T-helper 9 cell (primary cell): ENCODE data around the gene BHLHE23.

Experiments
- DNase-seq: peaks from one replicate; pipeline ENCODE4 v3.0.0-alpha.2; 2020
- total RNA-seq, 2 donors: gene quantifications; one replicate each; lab custom pipeline; 2026; lab: John Stamatoyannopoulos, UW

BHLHE23 gene
- 0 reads per million in 2 donors for total RNA-seq

DNA sequence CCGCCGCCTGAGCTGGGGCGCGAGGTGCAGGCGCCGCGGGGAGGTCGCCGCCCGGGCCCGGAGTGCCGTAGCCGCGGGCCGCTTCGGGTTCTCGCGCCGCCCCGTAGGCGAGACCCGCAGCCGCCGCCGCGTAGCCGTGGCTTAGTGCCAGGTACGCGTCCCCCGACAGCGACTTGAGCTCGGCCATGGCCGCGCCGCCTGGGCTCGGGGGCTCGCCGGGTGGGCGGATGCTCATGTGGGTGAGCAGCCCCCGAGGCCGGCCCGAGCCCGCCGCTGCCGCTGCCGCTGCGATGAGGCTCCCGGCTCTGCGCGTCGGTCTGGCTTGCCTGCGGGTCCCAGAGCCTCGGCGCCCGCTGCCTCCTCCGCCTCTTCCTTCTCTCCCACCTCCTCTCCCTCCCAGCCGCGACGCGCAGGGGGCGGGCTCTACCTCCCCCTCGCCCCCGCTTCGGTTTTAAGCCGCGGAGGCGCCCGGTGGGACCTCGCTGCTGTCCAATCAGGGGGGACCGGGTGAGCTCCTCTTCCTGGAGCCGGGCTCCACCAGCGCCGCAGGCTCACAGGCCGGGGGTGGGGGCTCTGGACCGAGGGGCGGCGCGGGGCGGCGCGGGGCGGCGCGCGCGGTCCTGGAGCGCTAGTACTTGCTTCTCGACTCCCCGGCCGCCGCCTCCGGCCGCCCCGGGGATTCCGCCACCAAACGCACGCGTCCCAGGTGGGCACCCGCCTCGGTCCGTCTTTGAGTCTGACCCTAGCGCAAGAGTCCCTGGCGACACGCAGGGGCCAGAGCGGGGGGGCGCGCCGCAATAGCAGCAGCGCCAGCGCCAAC, at the start of gene BHLHE23:
Gene BHLHE23 (minus strand): TSS at position 425 of the 820 bp plus-strand sequence. CDS start 190 bp downstream, at position 235.
- DNase-seq: no peak

DNA sequence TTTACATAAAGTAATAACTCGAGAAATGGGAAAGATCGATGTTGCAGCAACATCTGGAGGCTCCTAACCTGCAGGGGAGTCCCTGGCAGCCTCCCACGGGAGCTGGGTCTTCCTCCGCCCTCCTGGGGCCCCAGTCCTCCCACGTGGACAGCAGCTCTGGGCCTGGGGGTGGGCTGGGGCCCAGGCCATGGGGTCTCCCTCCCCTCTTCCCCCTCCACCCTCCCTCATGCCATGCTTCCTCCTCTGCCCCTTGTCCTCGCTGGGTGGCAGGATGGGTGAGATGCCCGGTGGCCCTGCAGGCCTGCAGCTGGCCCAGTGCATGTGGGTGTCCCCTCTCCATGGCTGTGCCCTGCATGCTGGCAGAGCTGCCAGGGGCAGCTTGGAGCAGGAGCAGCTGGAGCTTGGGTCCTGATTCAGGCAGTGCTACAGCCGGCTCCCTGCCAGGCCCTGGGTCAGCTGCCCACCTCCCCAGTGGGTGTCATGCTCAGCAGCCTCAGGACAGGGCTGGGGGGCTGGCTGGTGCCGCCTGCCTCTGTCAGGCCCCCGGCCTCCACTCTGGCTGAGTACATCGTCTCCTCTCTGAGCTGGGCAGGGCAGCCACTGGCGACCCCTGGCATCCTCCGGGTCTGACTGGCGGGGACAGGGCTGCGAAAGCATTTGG, 48.9 kb upstream of the BHLHE23 start:
- DNase-seq: no peak

DNA sequence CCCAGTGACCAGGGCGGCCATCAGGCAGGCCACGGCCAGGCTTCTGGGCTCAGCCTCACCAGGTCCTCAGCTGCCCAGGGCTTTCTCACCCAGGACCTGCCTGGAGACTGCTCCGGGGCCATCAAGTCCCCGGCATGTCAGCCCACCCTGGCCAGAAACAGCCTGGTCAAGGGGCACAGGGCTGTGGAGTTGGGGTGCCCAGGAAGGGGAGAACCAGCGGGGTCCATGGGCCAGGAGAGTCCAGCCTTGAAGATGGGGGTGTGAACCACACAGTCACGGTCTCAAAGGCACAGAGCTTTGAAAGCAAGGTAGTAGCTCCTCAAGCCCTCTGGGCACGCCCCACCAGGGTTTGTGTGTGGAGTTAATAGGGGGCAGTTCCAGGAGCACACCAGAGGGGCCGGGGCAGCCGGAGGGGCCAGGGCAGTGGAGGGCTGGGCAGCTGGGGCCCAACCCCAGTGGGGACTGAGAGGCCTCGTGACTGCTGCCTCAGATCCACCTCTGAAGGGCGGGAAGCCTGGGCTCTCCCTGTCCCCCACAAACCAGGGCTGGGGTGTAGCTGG, 48.0 kb upstream of the BHLHE23 start:
- no peak for DNase-seq

DNA sequence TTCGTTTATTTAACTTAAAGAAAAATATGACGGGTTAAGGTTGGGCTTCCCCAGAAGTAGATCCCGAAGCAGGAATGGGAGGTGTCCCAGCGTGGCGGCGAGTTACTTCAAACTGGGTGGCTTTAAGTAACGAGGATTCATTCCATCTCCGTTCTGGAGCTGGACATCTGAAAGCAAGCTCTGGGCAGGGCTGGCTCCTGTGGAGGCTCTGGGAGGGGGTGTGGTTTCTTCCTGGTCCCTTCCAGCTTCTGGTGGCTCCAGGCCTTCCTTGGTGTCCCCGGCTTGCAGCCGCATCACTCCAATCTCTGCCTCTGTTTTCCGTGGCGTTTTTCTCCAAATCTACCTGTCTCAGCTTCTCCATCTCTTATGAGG, 47.3 kb upstream of the BHLHE23 start:
- no peak for DNase-seq

DNA sequence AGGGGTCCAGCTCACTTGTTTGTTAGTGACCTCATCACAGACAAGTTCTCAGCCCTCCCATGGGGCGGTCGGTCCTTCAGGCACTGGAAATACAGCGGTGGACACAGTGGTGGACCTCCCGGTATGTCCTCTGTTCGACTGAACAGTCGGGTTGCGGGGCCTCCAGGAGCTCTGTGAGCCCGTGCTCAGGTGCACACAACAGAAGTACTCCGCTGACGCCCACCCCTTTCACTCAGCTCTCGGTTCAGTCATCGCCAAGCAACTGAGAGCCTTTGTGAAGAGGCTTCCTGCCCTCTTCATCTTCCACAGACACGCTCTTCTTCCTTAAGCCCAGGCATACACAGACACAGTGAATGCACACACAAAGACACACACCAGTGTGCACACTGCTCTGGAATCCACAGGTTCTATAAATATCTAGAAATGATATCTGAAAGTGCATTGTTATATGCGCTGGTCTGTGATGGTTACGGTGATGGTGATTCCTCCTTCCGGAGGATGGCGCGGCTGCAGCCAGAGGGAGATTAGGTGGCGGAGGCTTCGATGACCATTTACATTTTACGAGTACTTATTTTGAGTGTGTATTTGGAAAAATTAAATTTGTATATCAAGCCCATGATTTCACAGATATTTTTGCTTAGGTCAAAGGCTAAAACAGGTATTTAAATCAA, 46.8 kb upstream of the BHLHE23 start:
- no peak for DNase-seq

DNA sequence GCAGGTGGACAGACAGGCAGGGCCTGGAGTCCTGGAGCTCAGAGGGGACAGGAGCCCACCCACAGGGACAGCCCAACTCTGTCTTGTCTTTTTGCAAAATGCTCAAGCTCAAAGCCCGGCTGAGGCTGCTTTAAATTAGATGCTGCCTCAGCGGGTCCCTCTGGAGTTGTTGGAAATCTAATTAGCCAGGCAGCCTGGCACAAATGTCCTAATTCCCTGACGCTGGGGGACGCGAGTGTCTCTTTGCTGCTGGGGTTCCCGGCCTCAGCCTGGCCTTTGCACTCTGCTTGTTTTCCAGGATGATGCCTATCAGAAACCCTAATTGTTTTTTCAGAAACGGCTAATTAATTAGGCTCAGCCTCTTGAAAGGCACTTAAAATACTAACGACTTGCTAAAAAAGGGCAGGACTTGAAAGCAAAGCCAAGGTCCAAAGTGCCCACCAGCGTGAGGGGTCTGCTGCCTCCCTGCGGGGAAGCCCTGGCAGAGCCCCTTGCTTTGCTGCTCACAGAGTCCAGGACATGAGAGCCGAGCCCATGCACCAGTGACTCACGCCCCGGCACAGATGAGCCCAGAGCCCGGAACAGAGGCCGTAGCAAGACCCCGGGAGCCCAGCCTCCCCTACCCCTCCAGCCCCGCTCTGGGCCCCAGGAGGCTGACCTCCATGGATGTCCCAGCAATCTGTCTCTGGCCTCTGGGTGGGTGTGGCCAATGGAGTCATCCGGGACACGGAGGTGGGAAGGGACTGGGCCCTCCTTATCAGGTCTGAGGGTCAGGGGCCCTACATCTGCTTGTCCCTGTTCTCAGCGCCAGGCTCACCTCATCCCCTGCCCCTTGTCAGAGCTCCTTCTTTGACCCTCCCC, 46.0 kb upstream of the BHLHE23 start:
- no peak for DNase-seq

DNA sequence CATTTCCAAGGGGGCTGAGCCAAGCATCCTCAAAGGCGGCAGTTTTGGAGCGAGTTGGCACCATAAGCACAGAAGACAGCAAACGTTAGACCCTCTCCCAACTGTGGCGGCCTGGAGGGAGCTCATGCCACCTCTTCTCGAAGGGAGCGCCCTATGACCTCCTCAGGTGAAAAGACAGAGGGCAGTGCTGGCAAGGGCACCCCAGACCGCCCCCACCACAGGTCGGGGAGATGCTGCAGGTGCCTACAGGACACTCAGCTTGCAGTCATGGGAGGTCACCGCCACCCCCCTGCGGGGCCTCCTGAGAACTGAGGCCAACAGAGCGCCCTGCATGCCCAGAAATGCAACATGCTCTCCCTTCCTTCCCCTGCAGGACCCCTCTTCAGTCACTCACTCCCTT, 45.1 kb upstream of the BHLHE23 start:
- no peak for DNase-seq

DNA sequence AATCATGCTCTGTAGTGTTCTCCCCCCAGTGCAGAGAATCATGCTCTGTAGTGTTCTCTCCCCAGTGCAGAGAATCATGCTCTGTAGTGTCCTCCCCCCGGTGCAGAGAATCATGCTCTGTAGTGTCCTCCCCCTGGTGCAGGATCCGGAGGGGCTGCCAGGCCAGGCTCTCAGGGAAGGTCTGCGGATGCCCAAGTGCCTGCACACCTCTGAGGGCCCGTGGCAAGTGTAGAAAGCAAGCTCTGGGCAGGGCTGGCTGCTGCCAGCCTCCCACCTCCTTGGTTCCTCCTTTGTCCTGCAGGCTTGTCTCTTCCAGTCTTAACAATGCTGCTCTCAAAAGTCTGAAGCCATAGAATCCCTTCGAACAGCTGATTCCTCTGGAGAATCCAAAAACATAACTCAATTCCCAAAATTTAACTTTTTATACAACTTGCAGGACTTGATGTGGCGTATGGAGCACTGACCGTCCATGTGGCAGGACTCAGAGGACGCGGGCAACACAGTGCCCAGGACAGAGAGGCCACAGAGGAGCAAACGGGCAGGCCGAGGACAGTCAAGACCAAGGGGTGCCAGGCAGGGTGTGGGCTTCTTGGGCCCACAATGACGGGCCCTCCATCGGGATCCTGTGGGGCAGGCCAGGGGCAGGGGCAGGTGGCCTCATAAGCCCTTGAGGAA, 44.6 kb upstream of the BHLHE23 start:
- no peak for DNase-seq

DNA sequence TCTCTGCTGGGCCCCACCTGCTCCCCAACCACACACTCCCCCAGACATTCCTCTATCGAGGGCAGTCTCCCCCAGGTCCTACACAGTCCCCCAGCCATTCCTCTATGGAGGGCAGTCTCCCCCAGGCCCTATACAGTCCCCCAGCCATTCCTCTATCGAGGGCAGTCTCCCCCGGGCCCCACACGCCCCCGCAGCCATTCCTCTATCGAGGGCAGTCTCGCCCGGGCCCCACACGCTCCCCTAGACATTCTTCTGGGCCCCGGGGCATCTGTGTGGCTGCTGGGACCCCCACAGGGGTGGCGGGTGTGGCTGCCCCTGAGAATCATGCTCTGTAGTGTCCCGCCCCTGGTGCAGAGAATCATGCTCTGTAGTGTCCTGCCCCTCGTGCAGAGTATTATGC, 43.6 kb upstream of the BHLHE23 start:
- DNase-seq: no peak

DNA sequence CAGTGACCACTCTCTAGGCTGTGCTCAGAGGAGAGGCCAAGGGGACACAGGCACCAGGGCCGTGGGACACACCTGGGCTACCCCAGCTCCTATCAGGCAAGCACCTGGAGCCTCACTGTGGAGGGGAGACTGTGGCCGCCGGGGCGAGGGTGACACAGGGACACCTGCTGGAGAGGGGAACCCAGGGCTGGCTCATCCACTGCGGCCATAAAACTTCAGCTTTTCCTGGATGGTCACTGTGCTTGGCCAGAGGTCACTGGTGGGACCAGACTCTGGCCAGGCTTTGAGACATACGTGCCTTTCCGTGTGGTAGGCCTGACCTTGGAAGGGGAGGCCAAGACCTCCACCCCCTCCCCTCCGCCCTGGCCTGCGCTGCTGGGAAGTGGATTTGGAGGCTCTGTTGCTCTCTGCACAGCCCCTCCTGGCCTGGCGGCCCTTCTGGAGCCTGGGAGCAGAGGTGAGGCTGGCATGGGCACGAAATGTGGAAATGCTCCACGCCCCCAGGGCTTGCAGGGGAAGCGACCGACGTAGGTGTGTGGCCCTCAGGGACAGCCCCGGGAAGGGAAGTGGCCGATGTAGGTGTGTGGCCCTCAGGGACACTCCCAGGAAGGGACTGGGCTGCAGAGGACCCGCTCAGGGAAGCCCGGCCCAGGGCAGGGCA, 42.9 kb upstream of the BHLHE23 start:
- no peak for DNase-seq

DNA sequence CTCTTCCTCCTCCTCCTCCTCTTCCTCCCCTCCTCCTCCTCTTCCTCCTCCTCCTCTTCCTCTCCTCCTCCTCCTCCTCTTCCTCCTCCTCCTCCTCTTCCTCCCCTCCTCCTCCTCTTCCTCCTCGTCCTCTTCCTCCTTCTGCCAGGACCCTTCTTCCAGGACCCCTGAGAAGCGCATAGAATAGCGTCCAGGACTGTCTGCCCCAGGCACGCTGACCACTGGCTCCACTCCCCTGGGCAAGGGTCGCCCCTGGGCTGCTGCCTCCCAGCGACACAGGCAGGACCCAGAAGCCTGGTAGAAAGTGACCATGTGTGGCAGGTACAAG, 42.4 kb upstream of the BHLHE23 start:
- no peak for DNase-seq

DNA sequence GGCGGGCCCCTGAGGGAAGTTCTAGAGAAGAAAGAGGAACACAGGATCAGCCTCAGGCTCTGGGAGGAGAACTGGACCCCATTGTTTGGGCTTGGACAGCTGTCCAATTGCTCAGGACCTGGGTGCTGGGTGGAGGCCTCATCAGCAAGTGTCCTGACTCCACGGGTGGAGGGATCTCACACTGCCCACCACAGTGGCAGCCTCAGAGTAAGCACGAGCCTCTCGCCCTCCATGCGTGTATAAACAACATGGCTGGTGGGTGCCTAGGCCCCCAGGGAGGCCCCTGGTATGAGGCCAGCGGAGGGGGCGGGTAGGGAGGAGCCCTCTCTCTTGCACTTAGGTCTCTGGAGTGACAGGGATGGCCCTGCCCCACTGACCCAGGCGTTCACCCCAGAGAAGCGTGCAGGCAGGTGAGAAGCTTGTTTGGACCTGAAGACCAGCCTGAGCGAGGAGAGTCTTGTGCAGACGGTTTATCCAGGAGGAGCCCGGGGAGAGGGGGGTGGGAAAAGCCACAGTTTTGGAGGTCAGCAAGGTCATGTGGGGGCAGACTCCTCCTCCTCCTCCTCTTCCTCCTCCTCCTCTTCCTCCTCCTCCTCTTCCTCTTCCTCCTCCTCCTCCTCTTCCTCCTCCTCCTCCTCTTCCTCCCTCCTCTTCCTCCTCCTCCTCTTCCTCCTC, 41.9 kb upstream of the BHLHE23 start:
- no peak for DNase-seq

DNA sequence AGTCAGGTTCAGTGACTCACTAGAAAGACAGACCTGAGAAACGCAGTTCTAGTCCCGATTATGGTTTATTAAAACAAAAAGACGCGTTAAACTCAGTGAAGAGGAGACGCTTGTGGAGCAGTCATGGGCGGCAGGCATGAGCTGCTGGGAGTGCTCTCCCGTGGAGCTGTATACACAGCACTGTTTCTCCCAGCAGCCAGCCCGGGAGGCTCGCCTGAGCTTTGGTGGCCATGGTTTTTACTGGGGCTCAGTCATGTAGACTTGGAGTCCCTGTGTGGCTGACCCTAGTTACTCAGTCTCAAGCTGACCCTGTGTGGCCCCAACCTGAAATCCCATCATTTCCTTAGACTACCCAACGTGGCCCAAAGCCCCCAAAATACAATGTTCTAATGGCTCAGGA, 41.2 kb upstream of the BHLHE23 start:
- DNase-seq: no peak

DNA sequence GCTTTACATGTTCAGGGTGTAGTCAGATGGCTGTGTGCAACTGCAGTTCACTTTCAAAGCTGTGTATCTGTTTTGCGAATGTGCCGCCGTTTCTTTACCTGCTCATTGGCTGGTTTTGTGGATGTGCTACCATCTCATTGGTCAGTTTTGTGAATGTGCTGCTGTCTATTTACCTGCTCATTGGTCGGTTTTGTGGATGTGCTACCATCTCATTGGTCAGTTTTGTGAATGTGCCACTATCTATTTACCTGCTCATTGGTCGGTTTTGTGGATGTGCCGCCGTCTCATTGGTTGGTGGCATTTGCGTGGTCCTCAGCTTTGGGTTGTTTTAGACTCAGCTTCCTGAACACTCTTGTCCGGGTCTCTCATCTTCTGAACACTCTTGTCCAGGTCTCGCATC, 40.5 kb upstream of the BHLHE23 start:
- DNase-seq: no peak

DNA sequence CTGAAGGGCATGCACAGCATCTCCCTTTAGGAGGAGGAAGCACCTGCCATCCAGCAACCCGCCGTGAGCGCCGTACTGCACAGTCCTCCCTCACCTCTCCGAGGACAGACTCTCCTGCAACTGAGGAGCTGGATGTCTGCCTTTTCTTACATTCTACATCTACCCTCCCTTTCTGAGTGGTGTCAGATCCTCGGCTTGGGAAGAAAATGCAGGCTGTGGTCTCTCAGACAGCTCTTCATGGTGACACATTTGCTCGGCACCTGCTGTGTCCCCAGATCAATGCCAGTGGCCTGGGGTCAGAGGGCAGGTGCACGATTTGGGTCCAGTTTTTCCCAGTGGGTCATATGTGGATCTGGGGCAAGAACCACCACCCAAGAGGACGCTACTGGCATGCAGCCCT, 40.1 kb upstream of the BHLHE23 start:
- no peak for DNase-seq

DNA sequence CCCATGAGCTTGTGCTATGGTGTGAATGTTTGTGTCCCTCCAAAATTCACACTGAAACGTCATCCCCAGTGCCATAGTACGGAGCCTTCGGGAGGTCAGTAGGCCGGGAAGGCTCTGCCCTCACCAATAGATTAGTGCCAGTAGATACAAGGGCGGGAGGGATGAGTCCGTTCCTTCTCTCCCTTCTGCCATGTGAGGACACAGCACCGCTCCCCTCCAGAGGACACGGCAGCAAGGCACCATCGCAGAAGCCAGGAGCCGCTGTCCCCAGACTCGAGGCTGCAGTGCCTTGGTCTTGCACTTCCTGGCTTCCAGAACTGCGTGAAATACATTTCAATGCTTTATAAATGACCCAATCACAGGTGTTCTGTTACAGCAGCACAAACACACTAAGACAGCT, 39.2 kb upstream of the BHLHE23 start:
- no peak for DNase-seq

DNA sequence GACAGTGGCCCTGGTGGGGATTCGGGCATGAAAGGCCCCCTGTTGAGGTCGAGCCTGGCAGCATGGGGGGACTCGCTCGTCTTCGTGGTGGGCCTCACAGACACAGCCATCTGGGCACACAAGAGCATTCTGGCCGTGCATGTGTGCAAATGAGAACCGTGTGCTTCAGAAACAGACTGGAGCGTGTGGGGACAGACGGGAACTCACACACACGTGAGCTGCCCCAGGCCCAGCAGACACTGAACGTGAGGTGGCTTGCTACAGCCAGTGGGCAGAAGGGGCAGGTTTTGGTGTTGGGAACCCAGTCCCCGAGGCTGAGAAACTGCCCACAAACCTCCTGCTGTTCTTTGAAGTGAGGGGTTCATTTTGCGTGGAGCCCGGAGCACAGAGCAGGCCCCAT, 38.6 kb upstream of the BHLHE23 start:
- no peak for DNase-seq

DNA sequence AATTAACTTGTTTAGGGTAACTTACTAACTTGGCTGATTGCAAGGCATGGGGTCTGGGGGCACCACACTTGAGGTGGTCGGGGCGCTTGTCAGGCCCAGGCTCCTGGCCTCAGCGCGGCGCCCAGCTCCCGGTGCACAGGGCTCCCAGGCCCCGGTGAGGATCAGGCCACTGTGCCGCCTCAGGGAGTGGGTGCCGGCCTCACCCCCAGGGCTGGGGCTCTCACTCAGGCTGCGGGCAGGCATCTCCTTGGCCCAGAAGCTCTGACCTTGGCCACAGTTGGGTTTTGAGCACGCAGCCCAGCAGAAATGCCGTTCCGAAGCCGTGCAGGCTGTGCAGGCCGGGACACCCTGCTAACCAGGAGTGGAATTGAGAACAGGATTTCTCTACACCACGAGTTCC, 37.8 kb upstream of the BHLHE23 start:
- DNase-seq: no peak

DNA sequence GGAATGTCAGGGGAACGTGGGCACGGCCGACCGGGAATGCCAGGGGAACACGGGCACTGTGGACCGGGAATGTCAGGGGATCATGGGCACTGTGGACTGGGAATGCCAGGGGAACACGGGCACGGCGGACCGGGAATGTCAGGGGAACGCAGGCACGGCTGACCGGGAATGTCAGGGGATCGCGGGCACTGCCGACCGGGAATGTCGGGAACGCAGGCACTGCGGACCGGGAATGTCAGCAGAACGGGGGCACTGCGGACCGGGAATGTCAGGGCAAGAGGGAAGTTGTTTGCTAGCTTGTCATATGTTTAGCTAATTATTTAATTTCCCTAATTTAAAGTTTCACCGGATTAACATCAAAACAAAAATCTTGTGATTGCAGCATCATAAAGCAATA, 37.4 kb upstream of the BHLHE23 start:
- DNase-seq: no peak

DNA sequence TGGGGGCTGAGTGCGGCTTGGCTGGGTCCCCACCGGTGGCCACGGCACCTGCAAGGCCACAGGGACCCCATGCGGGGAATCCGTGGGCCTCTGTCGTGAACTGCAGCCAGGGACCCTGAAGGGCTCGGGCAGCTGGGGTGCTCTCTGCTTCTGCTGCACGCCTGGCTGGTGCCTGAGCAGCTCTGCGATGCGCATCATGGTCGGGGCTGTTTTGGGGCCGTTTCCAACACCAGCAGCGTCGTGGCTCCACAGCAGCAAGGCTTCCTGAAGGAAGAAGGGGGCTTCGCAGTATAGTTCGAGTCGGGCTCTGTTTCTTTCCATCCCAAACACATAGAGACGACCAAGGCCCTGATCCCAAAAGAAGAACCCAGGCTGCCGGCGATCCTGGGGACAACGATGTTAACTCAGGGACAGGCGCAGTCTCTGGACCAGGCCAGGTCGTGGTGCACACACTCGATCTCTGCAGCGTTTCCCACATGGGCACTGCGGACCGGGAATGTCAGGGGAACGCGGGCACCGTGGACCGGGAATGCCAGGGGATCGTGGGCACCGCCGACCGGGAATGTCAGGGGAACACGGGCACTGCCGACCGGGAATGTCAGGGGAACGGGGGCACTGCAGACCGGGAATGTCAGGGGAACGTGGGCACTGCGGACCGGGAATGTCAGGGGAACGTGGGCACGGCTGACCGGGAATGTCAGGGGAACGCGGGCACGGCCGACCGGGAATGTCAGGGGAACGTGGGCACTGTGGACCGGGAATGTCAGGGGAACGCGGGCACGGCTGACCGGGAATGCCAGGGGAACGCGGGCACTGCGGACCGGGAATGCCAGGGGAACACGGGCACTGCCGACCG, 36.8 kb upstream of the BHLHE23 start:
- no peak for DNase-seq
